NCI-H748 (cell line): ENCODE results near the gene SIAE.

Source experiments
- DNase-seq: peaks from one replicate; lab custom pipeline; 2025; ENCODE audit not compliant: unreplicated experiment; lab: John Stamatoyannopoulos, UW

The SIAE gene

DNA sequence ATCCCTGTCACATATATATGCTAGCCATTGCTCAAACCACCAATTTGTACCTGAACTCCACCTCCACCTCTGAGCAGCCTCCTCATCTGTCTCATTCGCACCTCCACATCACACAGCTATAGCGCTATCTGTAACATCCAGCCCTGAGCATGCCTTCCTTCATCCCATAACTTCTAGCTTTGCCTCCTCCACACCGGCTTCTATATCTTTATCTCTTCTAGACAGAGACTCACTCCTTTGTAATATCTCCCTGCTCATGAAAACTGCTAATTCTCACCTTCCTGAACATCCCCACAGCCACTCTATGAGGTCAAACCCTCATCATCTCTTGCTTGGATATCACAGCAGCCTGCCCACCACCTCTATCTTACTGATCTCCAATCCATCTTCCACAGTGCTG, 5.9 kb downstream of the SIAE start:
- no peak for DNase-seq

DNA sequence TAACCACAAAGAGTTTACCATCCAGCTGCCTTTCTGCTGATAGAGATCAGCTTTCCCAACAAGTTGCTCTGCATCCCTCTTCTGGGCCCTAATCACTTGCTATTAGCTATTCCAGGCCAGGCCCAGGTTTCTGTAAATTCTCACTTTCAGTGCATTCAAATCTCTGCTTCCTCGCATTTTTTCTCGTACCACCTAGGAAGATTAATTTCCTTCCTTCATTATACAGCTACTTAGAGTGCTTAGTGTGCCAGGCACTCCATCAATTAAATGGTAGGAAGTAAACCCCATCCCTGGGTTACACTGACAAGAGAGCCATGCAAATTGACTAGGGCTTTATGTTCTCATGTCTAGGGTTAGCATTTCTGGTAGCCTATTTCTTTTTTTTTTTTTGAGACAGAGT, 9.7 kb downstream of the SIAE start:
- DNase-seq: no peak

- no peak for DNase-seq
Observed at GRCh38 chr11:124662106-124662505, 11.4 kb downstream of the SIAE start.

DNA sequence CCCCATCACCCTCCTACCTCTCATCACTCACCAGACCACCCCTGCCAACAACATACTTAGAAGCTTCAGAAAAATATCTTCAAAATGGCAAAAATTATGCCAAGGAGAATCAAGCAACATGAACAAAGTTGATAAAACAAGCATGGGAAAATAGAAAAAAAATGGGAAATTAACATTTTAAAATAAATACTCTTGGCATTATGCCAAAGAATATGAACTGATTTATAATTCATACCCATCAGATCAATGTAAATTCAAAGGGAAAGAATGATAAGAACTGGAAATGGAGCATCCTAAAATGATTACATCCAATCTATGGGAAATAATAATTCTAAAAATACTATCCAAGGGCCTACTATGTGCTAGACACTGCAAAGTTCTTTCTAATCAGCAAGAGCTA, 12.0 kb downstream of the SIAE start:
- DNase-seq: no peak

DNA sequence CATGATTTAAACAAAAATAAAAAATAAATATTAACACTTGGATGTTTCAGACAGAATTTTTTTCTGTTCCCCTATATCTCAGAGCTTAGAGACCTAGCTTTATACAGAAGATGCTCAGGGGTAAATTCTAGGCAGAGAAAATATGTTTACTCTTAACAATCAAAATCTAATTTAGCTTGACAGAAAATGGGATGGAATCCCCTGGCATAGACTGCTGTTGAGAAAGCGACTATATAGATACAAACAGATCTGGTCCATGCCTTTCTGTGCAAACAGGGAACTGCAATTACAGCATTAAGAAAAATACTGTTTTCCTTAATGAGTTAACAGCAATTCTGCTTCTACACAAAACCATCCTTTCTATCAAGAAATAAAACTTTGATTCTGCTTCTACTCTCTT, 14.6 kb downstream of the SIAE start:
- no peak for DNase-seq

GRCh38 chr11:124658501-124658900, 15.0 kb downstream of the SIAE start:
- DNase-seq: no peak

- no peak for DNase-seq
Observed at GRCh38 chr11:124657904-124658303, 15.6 kb downstream of the SIAE start.

- peak; percentile 77 for DNase-seq
Observed at GRCh38 chr11:124656774-124657630, 16.5 kb downstream of the SIAE start.

DNA sequence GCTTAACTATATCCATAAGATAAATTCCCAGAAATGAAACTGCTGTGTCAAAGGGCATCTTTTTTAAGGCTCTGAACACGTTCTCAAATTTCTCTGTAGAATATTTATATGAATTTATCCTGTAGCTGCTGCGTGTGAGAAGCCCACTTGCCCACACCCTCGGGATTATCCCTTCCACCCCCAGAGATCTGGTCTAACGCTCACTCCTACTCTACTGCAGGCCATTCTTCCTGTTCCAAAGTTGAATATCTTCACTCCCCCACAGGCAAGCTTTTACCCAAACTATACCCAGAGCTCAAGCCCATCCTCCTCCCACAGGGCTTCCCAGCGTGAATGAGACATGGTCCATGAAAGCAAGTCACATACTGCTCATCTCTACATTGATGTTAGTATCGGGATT, 24.9 kb downstream of the SIAE start:
- DNase-seq: no peak

GRCh38 chr11:124646148-124646547, 27.4 kb downstream of the SIAE start:
- no peak for DNase-seq

DNA sequence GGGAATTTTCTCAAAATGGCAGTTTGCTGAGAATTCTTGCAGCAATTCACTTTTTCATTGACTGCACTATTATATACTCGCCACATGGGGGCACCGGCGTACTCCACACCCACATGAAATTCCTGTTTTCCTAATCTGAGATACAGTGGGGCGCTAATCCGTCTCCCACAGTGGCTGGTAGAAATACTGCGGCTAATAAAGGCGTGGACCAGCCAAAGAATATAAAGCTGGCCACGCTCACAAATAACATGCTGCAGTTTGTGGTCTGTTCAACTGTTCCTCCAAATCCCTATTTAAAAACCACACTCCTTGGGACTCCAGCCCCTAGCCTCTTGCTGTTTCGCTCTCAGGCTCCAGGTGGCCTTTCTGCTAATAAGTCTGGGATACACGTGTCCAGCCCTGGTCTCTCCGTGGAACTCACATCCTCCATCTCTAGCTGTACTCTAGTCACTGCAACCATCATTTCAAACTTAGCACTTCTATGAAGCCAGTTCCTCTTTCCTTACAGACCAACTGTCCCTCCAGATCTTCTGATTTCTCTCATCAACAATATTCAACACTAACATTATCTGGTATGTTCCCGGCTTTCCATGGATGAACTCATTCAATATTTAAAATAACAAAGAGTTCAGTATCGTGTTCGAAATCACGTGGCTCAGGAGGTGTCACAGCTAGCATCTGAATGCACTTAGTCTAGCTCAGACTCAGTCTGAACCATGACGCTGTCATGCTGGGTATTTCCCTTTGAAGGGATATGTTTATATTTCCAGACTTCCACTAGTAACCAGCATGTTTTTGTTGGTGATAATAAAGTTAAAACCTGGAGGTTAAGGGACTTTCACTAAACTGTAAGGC, 28.9 kb downstream of the SIAE start:
- peak; percentile 56 for DNase-seq

GRCh38 chr11:124643605-124644425, 29.7 kb downstream of the SIAE start:
- DNase-seq: no peak

- no peak for DNase-seq
Observed at GRCh38 chr11:124643042-124643604, 30.4 kb downstream of the SIAE start.

- DNase-seq: no peak
Observed at GRCh38 chr11:124642628-124643027, 30.9 kb downstream of the SIAE start.

- DNase-seq: peak; percentile 7
Observed at GRCh38 chr11:124640666-124641065, 32.9 kb downstream of the SIAE start.

DNA sequence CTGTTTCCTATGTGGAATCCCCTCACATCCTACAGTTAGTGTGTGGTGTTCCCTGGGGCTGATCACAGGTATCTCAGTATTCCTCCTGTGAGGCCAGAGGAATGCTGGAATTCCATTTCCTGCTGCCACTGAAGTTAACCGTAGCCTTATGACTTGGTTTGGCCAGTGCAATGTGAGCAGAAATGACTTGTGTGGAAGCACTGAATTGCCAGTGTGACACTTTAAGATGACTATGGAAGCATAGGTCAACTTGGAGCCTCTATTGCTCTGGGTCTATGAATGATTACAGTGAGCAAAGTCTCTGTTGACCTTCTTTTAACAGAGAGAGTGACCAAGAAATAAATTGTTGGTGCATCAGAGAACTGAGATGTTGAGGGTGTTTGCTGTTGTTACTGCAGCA, 34.4 kb downstream of the SIAE start:
- no peak for DNase-seq

GRCh38 chr11:124638500-124638899, 35.0 kb downstream of the SIAE start:
- no peak for DNase-seq

DNA sequence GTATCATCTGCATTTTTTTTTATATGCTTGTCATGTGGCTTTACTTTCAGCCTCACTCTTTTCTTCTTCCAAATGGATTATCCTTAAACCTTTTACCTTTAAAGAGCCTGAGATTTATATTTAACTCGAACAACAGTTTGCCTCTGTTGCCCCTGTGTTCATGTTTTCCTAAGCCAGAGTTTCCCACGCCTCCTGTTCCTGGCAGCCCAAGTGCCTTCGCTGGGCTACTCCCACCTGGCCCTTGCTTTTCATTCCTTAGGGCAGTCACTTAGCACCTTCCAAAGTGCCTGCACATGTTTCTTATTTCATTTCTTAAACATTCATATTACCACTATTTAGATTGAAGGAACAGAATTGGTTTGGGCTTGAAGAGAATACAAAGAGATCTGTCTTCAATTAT, 37.6 kb downstream of the SIAE start:
- no peak for DNase-seq

- no peak for DNase-seq
Observed at GRCh38 chr11:124633355-124633754, 40.2 kb downstream of the SIAE start.

GRCh38 chr11:124629961-124630360, 43.6 kb downstream of the SIAE start:
- no peak for DNase-seq

- DNase-seq: no peak
Observed at GRCh38 chr11:124627546-124627945, 46.0 kb downstream of the SIAE start.
